ENCODE results near the gene ADCY1.
"Not testable (repeated sequence)": the region's sequence is repeated elsewhere in the genome, so short reads cannot be mapped to it uniquely, and the experiment has no call there.

DNA sequence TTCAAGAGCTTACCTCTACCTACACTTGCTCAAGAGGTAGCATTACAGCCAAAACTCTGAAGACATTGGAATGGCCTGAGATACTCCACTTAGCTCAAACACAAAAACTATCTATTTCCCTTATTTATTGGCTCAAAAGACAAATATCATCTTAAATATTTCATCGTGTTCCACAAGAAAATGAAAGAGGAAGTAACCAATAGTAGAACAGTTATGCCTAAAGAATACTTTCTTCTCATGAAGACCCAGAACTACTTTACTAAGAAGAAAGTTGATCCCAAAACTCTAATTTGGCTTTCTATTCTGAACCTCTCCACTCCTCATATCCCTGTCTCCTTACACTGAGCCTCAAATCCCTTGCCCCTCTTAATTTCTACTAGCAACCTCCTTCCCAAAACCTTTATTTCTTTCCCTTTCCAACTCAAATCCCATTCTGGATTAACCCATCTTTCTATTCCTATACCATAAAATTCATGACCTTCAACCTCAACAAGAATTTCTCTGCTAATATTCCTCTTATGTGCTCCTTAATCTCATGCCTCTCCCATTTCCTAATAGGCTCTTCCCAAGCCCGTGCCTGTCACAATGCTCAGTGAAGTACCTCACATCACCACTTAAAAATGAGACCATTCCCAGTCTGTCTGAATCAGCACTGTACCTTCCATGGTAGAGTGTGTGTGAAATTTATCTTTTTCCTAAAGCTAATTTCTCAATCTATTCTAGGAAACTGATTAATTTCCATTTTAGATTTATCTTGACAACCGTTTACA is 188.2 kb downstream of the ADCY1 start:
- TF ChIP-seq CTCF, POLR2AphosphoS5, POLR2A (IDR thresholded peaks at IDR 0.05): not testable (repeated sequence)
